Measurements from ENCODE around the gene ACTR1B.

The ACTR1B gene

DNA sequence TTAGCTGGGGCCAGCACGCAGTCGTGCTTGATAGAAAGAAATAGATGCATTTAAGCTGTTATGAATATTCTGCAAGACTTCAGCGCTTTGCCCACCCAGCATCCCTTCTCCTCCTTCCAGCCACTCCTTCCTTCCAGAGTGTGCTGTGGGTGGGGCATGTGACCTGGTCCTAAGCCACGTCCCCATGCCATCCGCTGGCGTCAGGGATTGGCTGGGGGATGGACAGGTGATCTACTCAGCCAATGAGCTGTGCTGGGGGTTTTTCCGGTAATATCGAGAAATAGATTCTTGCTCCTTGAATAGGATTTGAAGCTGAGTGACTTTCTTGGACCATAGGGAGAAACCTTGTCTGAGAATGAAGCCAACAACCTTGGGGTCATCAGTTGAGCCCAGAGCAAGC is 44.8 kb upstream of the ACTR1B start:
- TF ChIP-seq, protein P1, sequence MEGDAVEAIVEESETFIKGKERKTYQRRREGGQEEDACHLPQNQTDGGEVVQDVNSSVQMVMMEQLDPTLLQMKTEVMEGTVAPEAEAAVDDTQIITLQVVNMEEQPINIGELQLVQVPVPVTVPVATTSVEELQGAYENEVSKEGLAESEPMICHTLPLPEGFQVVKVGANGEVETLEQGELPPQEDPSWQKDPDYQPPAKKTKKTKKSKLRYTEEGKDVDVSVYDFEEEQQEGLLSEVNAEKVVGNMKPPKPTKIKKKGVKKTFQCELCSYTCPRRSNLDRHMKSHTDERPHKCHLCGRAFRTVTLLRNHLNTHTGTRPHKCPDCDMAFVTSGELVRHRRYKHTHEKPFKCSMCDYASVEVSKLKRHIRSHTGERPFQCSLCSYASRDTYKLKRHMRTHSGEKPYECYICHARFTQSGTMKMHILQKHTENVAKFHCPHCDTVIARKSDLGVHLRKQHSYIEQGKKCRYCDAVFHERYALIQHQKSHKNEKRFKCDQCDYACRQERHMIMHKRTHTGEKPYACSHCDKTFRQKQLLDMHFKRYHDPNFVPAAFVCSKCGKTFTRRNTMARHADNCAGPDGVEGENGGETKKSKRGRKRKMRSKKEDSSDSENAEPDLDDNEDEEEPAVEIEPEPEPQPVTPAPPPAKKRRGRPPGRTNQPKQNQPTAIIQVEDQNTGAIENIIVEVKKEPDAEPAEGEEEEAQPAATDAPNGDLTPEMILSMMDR (conservative IDR thresholded peaks at IDR 0.05; ENCODE audit: low read depth, low read length): no peak
- no peak overlapping the region for H3K9ac ChIP-seq
- no peaks in the 10 kb centered on the region for H3K27me3 ChIP-seq (ENCODE audit: insufficient read depth, low read depth)
- no peak overlapping the region for H3K4me2 ChIP-seq
- no peaks in the 10 kb centered on the region for H3K4me1 ChIP-seq (ENCODE audit: low read depth, poor library complexity, severe bottlenecking)
- no peak overlapping the region for H3K27ac ChIP-seq
- no peaks in the 10 kb centered on the region for H3K36me3 ChIP-seq (ENCODE audit: insufficient read depth)
- H2AFZ ChIP-seq (ENCODE audit: low read depth): no peak overlapping the region
- H3K4me3 ChIP-seq (IDR thresholded peaks at IDR 0.05; ENCODE audit: insufficient read depth, low read depth, low read length): no peak overlapping the region
- no peaks in the 10 kb centered on the region for H3K79me2 ChIP-seq (ENCODE audit: insufficient read depth, low read depth)
- H4K20me1 ChIP-seq (ENCODE audit: insufficient read depth): no peaks in the 10 kb centered on the region

DNA sequence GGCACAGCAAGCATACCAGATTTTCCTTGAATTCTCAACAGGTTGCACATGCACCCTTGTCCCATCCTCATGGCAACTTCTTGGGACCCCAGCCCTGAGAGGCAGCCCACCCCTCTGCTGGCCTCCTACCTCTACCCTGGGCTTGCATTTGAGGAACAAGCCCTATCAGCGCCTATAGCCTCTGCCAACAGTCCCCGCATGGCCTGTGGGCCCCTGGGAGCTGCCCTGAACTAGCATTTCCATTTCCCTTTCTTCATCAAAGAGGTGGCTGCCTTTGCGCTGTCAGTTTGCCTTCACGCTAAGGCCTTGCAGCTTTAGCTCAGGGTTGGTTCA is 44.2 kb upstream of the ACTR1B start:
- no peak overlapping the region for H3K27ac ChIP-seq
- H3K4me1 ChIP-seq (ENCODE audit: low read depth, poor library complexity, severe bottlenecking): no peaks in the 10 kb centered on the region
- no peaks in the 10 kb centered on the region for H4K20me1 ChIP-seq (ENCODE audit: insufficient read depth)
- H3K79me2 ChIP-seq (ENCODE audit: insufficient read depth, low read depth): no peaks in the 10 kb centered on the region
- no peak overlapping the region for H3K4me3 ChIP-seq (IDR thresholded peaks at IDR 0.05; ENCODE audit: insufficient read depth, low read depth, low read length)
- no peak overlapping the region for H3K4me2 ChIP-seq
- no peaks in the 10 kb centered on the region for H3K36me3 ChIP-seq (ENCODE audit: insufficient read depth)
- H3K27me3 ChIP-seq (ENCODE audit: insufficient read depth, low read depth): no peaks in the 10 kb centered on the region
- no peak overlapping the region for H2AFZ ChIP-seq (ENCODE audit: low read depth)
- TF ChIP-seq, protein P1 (conservative IDR thresholded peaks at IDR 0.05; ENCODE audit: low read depth, low read length): no peak
- no peak overlapping the region for H3K9ac ChIP-seq

DNA sequence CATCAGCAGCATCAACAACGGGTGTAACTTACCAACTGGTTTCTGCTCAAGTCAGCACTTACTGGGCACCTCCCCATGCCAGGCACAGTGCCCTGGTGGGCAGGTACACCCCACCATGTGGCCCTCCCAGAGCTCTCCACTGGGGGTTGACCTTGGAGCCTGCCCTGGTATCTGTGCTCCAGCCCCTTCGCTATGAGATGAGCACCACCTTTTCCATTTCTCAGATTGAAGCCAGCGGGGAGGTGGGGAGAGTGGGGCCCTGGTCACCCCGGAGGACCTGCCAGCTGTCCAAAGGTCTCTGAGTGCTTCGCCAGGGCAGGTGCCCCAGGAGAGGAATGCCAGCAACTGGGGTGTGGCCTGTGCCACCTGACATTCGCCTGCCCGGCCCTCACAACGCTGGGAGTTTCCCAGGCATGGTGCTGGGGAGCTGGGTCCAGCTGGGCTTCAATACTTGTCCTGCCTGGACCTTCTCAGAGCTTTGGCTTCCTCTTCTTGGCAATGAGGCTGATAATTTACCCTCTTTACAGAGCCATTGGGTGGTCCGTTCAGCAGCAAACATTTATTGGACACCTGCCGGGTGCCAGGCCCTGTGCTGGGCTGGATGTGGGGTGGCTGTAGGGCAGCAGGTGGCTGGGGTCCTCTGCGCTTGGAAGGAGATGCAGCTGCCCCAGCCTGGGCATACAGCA is 43.7 kb upstream of the ACTR1B start:
- TF ChIP-seq, protein P1 (conservative IDR thresholded peaks at IDR 0.05; ENCODE audit: low read depth, low read length): no peak
- Histone ChIP-seq H3K27ac (no peak overlapping the region), H3K4me2 (no peak overlapping the region), H3K9ac (no peak overlapping the region), H3K27me3 (ENCODE audit: insufficient read depth, low read depth) (no peaks in the 10 kb centered on the region), H3K79me2 (ENCODE audit: insufficient read depth, low read depth) (no peaks in the 10 kb centered on the region), H2AFZ (ENCODE audit: low read depth) (no peak overlapping the region), H3K4me1 (ENCODE audit: low read depth, poor library complexity, severe bottlenecking) (no peaks in the 10 kb centered on the region), H3K4me3 (IDR thresholded peaks at IDR 0.05; ENCODE audit: insufficient read depth, low read depth, low read length) (no peak overlapping the region), H3K36me3 (ENCODE audit: insufficient read depth) (no peaks in the 10 kb centered on the region), H4K20me1 (ENCODE audit: insufficient read depth) (no peaks in the 10 kb centered on the region)

DNA sequence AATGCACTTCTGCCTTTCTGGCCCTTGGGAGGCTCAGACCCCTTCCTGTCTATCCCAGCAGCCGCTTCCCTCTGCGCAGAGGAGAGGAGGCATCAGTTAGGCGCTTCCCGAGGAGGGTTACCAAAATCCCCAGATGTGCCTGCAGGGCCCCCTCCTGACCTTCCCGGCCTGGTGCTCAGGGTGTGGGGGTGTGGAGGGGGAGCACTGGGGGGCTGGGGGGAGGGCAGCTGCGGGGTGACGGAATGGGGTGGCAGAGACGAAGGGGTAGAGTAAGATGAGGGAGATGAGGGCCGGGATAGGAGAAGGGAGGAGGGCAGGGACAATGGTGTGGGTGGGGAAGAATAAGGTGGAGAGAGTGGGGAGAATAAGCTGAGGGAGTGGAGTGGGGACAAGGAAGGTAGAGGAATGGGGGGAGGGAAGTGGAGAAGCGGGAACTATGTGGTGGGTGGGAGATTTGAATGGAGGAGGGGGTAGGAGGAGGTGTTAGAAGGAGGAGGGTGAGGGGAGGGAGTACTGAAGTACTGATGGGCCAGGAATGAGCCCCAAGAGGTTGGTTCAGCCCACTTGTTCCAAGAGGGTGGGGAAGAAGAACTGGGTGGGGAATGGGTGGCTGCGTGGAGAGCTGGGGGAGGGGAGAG is 43.0 kb upstream of the ACTR1B start:
- no peaks in the 10 kb centered on the region for H4K20me1 ChIP-seq (ENCODE audit: insufficient read depth)
- no peaks in the 10 kb centered on the region for H3K27me3 ChIP-seq (ENCODE audit: insufficient read depth, low read depth)
- no peaks in the 10 kb centered on the region for H3K79me2 ChIP-seq (ENCODE audit: insufficient read depth, low read depth)
- TF ChIP-seq, protein P1 (conservative IDR thresholded peaks at IDR 0.05; ENCODE audit: low read depth, low read length): no peak
- H2AFZ ChIP-seq (ENCODE audit: low read depth): no peak overlapping the region
- H3K9ac ChIP-seq: no peak overlapping the region
- H3K36me3 ChIP-seq (ENCODE audit: insufficient read depth): no peaks in the 10 kb centered on the region
- H3K4me2 ChIP-seq: no peak overlapping the region
- no peaks in the 10 kb centered on the region for H3K4me1 ChIP-seq (ENCODE audit: low read depth, poor library complexity, severe bottlenecking)
- no peak overlapping the region for H3K4me3 ChIP-seq (IDR thresholded peaks at IDR 0.05; ENCODE audit: insufficient read depth, low read depth, low read length)
- H3K27ac ChIP-seq: no peak overlapping the region
